Astrocyte (in vitro differentiated cells and primary cell): Measurements from ENCODE around the gene LCLAT1. TPM values are rescaled to one million over a fixed set of nuclear protein-coding genes. Genes with fewer than 3 reads are reported as not detected.

ENCODE experiments used
- DNase-seq: peaks from one replicate; pipeline ENCODE4 v3.0.0-alpha.2; 2010; ENCODE audit warnings: low read depth
- FAIRE-seq: peaks from 2 replicates; lab custom pipeline; 2011; peaks lifted over from hg19 to GRCh38; lab: Jason Lieb, UNC
- H2AFZ ChIP-seq: 2 replicates; pipeline ENCODE4 v1.6.0; 2012; ENCODE audit warnings: low read depth, low read length, inconsistent platforms
- H3K27ac ChIP-seq: 2 replicates; pipeline ENCODE4 v1.5.1; 2011; ENCODE audit warnings: low read depth, low read length, inconsistent platforms
- H3K27me3 ChIP-seq: 2 replicates; pipeline ENCODE4 v1.6.0; 2011; ENCODE audit warnings: low read length, inconsistent platforms; ENCODE audit not compliant: insufficient read depth
- H3K36me3 ChIP-seq: 2 replicates; pipeline ENCODE4 v1.5.1; 2011; ENCODE audit warnings: low read length, inconsistent platforms; ENCODE audit not compliant: insufficient read depth
- H3K4me1 ChIP-seq: 2 replicates; pipeline ENCODE4 v1.5.1; 2011; ENCODE audit warnings: low read length, inconsistent platforms; ENCODE audit not compliant: insufficient read depth
- H3K4me2 ChIP-seq: 2 replicates; pipeline ENCODE4 v1.6.0; 2012; ENCODE audit warnings: low read length, inconsistent platforms
- H3K4me3 ChIP-seq: 2 replicates; pipeline ENCODE4 v1.5.1; 2011; ENCODE audit warnings: low read depth, mild to moderate bottlenecking, low read length, inconsistent platforms; ENCODE audit not compliant: insufficient read depth
- H3K79me2 ChIP-seq: 2 replicates; pipeline ENCODE4 v1.6.0; 2012; ENCODE audit warnings: mild to moderate bottlenecking, low read length, inconsistent platforms; ENCODE audit not compliant: insufficient read depth
- H3K9ac ChIP-seq: 2 replicates; pipeline ENCODE4 v1.6.0; 2012; ENCODE audit warnings: mild to moderate bottlenecking, low read length, inconsistent platforms
- H3K9me3 ChIP-seq: 2 replicates; pipeline ENCODE4 v1.5.1; 2012; ENCODE audit warnings: low read depth, mild to moderate bottlenecking, low read length, inconsistent platforms; ENCODE audit not compliant: insufficient read depth
- H4K20me1 ChIP-seq: 2 replicates; pipeline ENCODE4 v1.6.0; 2012; ENCODE audit warnings: low read length, inconsistent platforms; ENCODE audit not compliant: insufficient read depth
- H3K27ac Mint-ChIP-seq: one replicate; pipeline ENCODE4 v1.8.0; 2021; ENCODE audit warnings: mild to moderate bottlenecking, mixed read lengths; ENCODE audit not compliant: unreplicated experiment
- H3K27me3 Mint-ChIP-seq: one replicate; pipeline ENCODE4 v1.8.0; 2021; ENCODE audit warnings: low read depth, mixed read lengths; ENCODE audit not compliant: unreplicated experiment
- H3K36me3 Mint-ChIP-seq: one replicate; pipeline ENCODE4 v1.8.0; 2021; ENCODE audit warnings: low read depth, mixed read lengths; ENCODE audit not compliant: unreplicated experiment
- H3K4me1 Mint-ChIP-seq: one replicate; pipeline ENCODE4 v1.8.0; 2021; ENCODE audit warnings: low read depth, mixed read lengths; ENCODE audit not compliant: unreplicated experiment
- H3K4me3 Mint-ChIP-seq: one replicate; pipeline ENCODE4 v1.8.0; 2021; ENCODE audit warnings: mild to moderate bottlenecking, moderate library complexity, mixed read lengths; ENCODE audit not compliant: unreplicated experiment
- H3K9me3 Mint-ChIP-seq: one replicate; pipeline ENCODE4 v1.8.0; 2021; ENCODE audit warnings: mild to moderate bottlenecking, mixed read lengths; ENCODE audit not compliant: unreplicated experiment
- EZH2 ChIP-seq: IDR thresholded peaks from 2 replicates; pipeline ENCODE4 v1.6.1; 2012; ENCODE audit warnings: mild to moderate bottlenecking, low read length, inconsistent platforms; ENCODE audit not compliant: insufficient read depth
- total RNA-seq: library from RNA; stranded (reverse); gene quantifications from 2 replicates; pipeline ENCODE4 v1.2.1, GENCODE V29; 2021
- TF ChIP-seq, protein P1 (sequence below): IDR thresholded peaks from 2 replicates; pipeline ENCODE4 v1.5.1; 2011; ENCODE audit warnings: low read depth, mild to moderate bottlenecking, inconsistent platforms, low read length, moderate library complexity; ENCODE audit not compliant: insufficient read depth

LCLAT1 gene
- total RNA-seq, 1 donor from 2014 or later = 17.5 TPM

DNA sequence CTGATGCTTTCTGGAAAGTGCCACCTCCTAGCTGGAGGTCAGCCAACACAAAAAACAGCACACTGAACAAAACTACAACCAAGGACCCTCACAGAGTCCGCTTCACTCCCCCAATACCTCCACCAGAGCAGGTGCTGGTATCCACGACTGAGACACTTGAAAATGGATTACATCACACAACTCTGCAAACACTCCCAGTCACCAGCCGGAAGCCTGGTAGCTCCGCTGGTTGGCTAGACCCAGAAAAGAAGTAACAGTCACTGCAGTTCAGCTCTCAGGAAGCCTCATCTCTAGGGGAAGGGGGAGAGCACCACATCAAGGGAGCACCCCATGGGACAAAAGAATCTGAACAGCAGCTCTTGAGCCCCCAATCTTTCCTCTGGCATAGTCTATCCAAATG lies 175.4 kb downstream of the LCLAT1 start:
- H3K9ac ChIP-seq = no peak overlapping the region
- Mint-ChIP-seq H3K27me3 (no peaks in the 10 kb centered on the region), H3K9me3 (no peaks in the 10 kb centered on the region), H3K36me3 (no peaks in the 10 kb centered on the region), H3K27ac (no peak overlapping the region), H3K4me1 (peaks cover 8% of the 10 kb centered on the region), H3K4me3 (no peak overlapping the region)
- TF ChIP-seq, protein P1, sequence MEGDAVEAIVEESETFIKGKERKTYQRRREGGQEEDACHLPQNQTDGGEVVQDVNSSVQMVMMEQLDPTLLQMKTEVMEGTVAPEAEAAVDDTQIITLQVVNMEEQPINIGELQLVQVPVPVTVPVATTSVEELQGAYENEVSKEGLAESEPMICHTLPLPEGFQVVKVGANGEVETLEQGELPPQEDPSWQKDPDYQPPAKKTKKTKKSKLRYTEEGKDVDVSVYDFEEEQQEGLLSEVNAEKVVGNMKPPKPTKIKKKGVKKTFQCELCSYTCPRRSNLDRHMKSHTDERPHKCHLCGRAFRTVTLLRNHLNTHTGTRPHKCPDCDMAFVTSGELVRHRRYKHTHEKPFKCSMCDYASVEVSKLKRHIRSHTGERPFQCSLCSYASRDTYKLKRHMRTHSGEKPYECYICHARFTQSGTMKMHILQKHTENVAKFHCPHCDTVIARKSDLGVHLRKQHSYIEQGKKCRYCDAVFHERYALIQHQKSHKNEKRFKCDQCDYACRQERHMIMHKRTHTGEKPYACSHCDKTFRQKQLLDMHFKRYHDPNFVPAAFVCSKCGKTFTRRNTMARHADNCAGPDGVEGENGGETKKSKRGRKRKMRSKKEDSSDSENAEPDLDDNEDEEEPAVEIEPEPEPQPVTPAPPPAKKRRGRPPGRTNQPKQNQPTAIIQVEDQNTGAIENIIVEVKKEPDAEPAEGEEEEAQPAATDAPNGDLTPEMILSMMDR = no peak
- no peak for TF ChIP-seq EZH2
- no peaks in the 10 kb centered on the region for H3K36me3 ChIP-seq
- FAIRE-seq = no peak
- no peak for DNase-seq
- no peak overlapping the region for H2AFZ ChIP-seq
- no peak overlapping the region for H3K27ac ChIP-seq
- H3K4me2 ChIP-seq = no peak overlapping the region
- no peaks in the 10 kb centered on the region for H3K27me3 ChIP-seq
- no peaks in the 10 kb centered on the region for H3K9me3 ChIP-seq
- H3K4me3 ChIP-seq = no peak overlapping the region
- no peaks in the 10 kb centered on the region for H4K20me1 ChIP-seq
- H3K79me2 ChIP-seq = no peaks in the 10 kb centered on the region
- H3K4me1 ChIP-seq = no peaks in the 10 kb centered on the region

DNA sequence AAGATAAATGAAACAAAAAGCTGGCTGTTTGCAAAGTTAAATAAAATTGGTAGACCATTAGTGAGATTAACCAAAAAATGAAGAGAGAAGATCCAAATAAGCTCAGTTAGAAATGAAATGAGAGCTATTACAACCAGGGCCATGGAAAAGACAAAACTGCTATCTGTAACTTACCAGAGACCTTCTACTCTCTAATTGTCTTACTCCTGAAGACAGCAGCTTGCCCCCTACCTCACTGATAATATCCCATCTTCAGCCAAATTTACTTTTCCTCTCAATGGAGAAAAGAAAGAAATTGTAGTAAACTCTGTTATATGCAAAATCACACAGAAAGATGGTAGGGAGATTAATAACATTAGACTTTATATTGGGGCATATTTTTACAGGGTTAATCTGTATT lies 178.2 kb downstream of the LCLAT1 start:
- Mint-ChIP-seq H3K36me3 (no peaks in the 10 kb centered on the region), H3K9me3 (no peaks in the 10 kb centered on the region), H3K4me3 (no peak overlapping the region), H3K4me1 (peaks cover 17% of the 10 kb centered on the region), H3K27me3 (no peaks in the 10 kb centered on the region), H3K27ac (no peak overlapping the region)
- Histone ChIP-seq H3K4me3 (no peak overlapping the region), H3K4me1 (peaks cover 3% of the 10 kb centered on the region), H3K36me3 (no peaks in the 10 kb centered on the region), H3K4me2 (no peak overlapping the region), H3K9me3 (no peaks in the 10 kb centered on the region), H3K27me3 (no peaks in the 10 kb centered on the region), H4K20me1 (no peaks in the 10 kb centered on the region), H3K27ac (no peak overlapping the region), H2AFZ (no peak overlapping the region), H3K79me2 (no peaks in the 10 kb centered on the region), H3K9ac (no peak overlapping the region)
- DNase-seq (no peak), FAIRE-seq (no peak)
- TF ChIP-seq, protein P1 = no peak
- TF ChIP-seq EZH2 = no peak

GRCh38 chr2:30625701-30626100 lies 178.7 kb downstream of the LCLAT1 start:
- Histone ChIP-seq H3K4me1 (peaks cover 3% of the 10 kb centered on the region), H3K27ac (no peak overlapping the region), H3K9me3 (no peaks in the 10 kb centered on the region), H3K36me3 (no peaks in the 10 kb centered on the region), H3K79me2 (no peaks in the 10 kb centered on the region), H4K20me1 (no peaks in the 10 kb centered on the region), H2AFZ (no peak overlapping the region), H3K27me3 (no peaks in the 10 kb centered on the region), H3K4me2 (no peak overlapping the region), H3K4me3 (no peak overlapping the region), H3K9ac (no peak overlapping the region)
- H3K36me3 Mint-ChIP-seq = no peaks in the 10 kb centered on the region
- no peaks in the 10 kb centered on the region for H3K27me3 Mint-ChIP-seq
- TF ChIP-seq, protein P1 = no peak
- TF ChIP-seq EZH2 = no peak
- no peak overlapping the region for H3K4me3 Mint-ChIP-seq
- DNase-seq (no peak), FAIRE-seq (no peak)
- no peak overlapping the region for H3K27ac Mint-ChIP-seq
- peaks cover 21% of the 10 kb centered on the region for H3K4me1 Mint-ChIP-seq
- H3K9me3 Mint-ChIP-seq = no peaks in the 10 kb centered on the region
